ENCODE results near the gene AIFM2.

- no peak for TF ChIP-seq CTCF (IDR thresholded peaks at IDR 0.05)
- no peak for TF ChIP-seq POLR2A (IDR thresholded peaks at IDR 0.05)
Measured at GRCh38 chr10:70121281-70121949, 11.2 kb downstream of the AIFM2 start.

Measured in lower leg skin (tissue), 3 donors.